ENCODE results near the gene SLC25A23.

SLC25A23 gene

GRCh38 chr19:6423499-6424194, 35.9 kb downstream of the SLC25A23 start (continued):
- no peak for TF ChIP-seq ZNF18 (tag by site-specific recombination; IDR thresholded peaks at IDR 0.05)
- TF ChIP-seq ZXDB (tag by site-specific recombination; IDR thresholded peaks at IDR 0.05) = no peak; the same call in 1 of the 2 replicates
- TF ChIP-seq ZNF529 (tag by site-specific recombination; IDR thresholded peaks at IDR 0.05; ENCODE audit: insufficient replicate concordance) = no peak
- TF ChIP-seq, protein P1, sequence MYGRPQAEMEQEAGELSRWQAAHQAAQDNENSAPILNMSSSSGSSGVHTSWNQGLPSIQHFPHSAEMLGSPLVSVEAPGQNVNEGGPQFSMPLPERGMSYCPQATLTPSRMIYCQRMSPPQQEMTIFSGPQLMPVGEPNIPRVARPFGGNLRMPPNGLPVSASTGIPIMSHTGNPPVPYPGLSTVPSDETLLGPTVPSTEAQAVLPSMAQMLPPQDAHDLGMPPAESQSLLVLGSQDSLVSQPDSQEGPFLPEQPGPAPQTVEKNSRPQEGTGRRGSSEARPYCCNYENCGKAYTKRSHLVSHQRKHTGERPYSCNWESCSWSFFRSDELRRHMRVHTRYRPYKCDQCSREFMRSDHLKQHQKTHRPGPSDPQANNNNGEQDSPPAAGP (tag by site-specific recombination; IDR thresholded peaks at IDR 0.05) = no peak
- no peak for TF ChIP-seq ZNF768 (tag by site-specific recombination; IDR thresholded peaks at IDR 0.05)
- peak; percentile 19; the same call in 1 of the 2 replicates for TF ChIP-seq ZNF76 (tag by site-specific recombination; IDR thresholded peaks at IDR 0.05; ENCODE audit: borderline replicate concordance, low read depth)
- no peak for TF ChIP-seq ZNF239 (tag by site-specific recombination; IDR thresholded peaks at IDR 0.05)
- no peak for TF ChIP-seq ZNF677 (tag by site-specific recombination; IDR thresholded peaks at IDR 0.05)
- TF ChIP-seq ZNF138 (tag by site-specific recombination; IDR thresholded peaks at IDR 0.05; ENCODE audit: borderline replicate concordance) = no peak
- TF ChIP-seq ZNF530 (tag by site-specific recombination; IDR thresholded peaks at IDR 0.05; ENCODE audit: low read depth) = no peak
- TF ChIP-seq ZNF555 (tag by site-specific recombination; conservative IDR thresholded peaks at IDR 0.05) = no peak
- TF ChIP-seq ZNF155 (tag by site-specific recombination; IDR thresholded peaks at IDR 0.05) = no peak
- TF ChIP-seq OVOL3 (tag by site-specific recombination; IDR thresholded peaks at IDR 0.05) = no peak
- TF ChIP-seq ZFP37 (tag by site-specific recombination; IDR thresholded peaks at IDR 0.05) = no peak
- TF ChIP-seq, protein P2, sequence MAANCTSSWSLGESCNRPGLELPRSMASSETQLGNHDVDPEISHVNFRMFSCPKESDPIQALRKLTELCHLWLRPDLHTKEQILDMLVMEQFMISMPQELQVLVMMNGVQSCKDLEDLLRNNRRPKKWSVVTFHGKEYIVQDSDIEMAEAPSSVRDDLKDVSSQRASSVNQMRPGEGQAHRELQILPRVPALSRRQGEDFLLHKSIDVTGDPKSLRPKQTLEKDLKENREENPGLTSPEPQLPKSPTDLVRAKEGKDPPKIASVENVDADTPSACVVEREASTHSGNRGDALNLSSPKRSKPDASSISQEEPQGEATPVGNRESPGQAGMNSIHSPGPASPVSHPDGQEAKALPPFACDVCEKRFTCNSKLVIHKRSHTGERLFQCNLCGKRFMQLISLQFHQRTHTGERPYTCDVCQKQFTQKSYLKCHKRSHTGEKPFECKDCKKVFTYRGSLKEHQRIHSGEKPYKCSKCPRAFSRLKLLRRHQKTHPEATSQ (tag by site-specific recombination; IDR thresholded peaks at IDR 0.05) = no peak
- no peak for TF ChIP-seq ZNF2 (tag by site-specific recombination; IDR thresholded peaks at IDR 0.05)
- TF ChIP-seq ZNF146 (tag by site-specific recombination; IDR thresholded peaks at IDR 0.05) = no peak
- TF ChIP-seq ZNF518A (tag by site-specific recombination; conservative IDR thresholded peaks at IDR 0.05; ENCODE audit: low read depth) = no peak
- no peak for TF ChIP-seq ZNF214 (tag by site-specific recombination; IDR thresholded peaks at IDR 0.05; ENCODE audit: borderline replicate concordance)
- TF ChIP-seq ZNF211 (tag by site-specific recombination; IDR thresholded peaks at IDR 0.05; ENCODE audit: low read depth) = no peak
- TF ChIP-seq ZNF324 (tag by site-specific recombination; IDR thresholded peaks at IDR 0.05) = no peak
- TF ChIP-seq ZNF335 (tag by site-specific recombination; conservative IDR thresholded peaks at IDR 0.05) = no peak; the same call in 1 of the 2 replicates
- no peak for TF ChIP-seq ZNF48 (tag by site-specific recombination; IDR thresholded peaks at IDR 0.05)
- no peak for TF ChIP-seq ZNF624 (tag by site-specific recombination; IDR thresholded peaks at IDR 0.05)
- TF ChIP-seq GLIS1 (tag by site-specific recombination; IDR thresholded peaks at IDR 0.05) = no peak
- TF ChIP-seq, protein P3, sequence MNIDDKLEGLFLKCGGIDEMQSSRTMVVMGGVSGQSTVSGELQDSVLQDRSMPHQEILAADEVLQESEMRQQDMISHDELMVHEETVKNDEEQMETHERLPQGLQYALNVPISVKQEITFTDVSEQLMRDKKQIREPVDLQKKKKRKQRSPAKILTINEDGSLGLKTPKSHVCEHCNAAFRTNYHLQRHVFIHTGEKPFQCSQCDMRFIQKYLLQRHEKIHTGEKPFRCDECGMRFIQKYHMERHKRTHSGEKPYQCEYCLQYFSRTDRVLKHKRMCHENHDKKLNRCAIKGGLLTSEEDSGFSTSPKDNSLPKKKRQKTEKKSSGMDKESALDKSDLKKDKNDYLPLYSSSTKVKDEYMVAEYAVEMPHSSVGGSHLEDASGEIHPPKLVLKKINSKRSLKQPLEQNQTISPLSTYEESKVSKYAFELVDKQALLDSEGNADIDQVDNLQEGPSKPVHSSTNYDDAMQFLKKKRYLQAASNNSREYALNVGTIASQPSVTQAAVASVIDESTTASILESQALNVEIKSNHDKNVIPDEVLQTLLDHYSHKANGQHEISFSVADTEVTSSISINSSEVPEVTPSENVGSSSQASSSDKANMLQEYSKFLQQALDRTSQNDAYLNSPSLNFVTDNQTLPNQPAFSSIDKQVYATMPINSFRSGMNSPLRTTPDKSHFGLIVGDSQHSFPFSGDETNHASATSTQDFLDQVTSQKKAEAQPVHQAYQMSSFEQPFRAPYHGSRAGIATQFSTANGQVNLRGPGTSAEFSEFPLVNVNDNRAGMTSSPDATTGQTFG (tag by site-specific recombination; IDR thresholded peaks at IDR 0.05; ENCODE audit: borderline replicate concordance) = no peak
- no peak for TF ChIP-seq MZF1 (tag by site-specific recombination; IDR thresholded peaks at IDR 0.05; ENCODE audit: borderline replicate concordance)
- no peak for TF ChIP-seq ZBTB21 (tag by site-specific recombination; IDR thresholded peaks at IDR 0.05)
- TF ChIP-seq ZNF830 (tag by site-specific recombination; IDR thresholded peaks at IDR 0.05; ENCODE audit: low read depth) = no peak

Measured in HEK293 (cell line).